Body of pancreas (tissue), 4 donors: Measurements from ENCODE around the gene PIEZO2.

ENCODE experiments used
- POLR2A ChIP-seq, 3 donors: fragments of 450-650 bp; IDR thresholded peaks; one replicate each; pipeline ENCODE4 v1.6.1; 2016; ENCODE audit warnings: antibody characterized with exemption in 3 of 3, mild to moderate bottlenecking in 2 of 3
- TF ChIP-seq, protein P1 (sequence below), 7 experiments: fragments of 450-650 bp in 4 of 7; fragments of 200-600 bp in 3 of 7; sonication (generic) in 3 of 7; IDR thresholded peaks; one replicate each; pipeline ENCODE4 v1.5.1; 2016 to 2019; ENCODE audit warnings: antibody characterized with exemption in 7 of 7

DNA sequence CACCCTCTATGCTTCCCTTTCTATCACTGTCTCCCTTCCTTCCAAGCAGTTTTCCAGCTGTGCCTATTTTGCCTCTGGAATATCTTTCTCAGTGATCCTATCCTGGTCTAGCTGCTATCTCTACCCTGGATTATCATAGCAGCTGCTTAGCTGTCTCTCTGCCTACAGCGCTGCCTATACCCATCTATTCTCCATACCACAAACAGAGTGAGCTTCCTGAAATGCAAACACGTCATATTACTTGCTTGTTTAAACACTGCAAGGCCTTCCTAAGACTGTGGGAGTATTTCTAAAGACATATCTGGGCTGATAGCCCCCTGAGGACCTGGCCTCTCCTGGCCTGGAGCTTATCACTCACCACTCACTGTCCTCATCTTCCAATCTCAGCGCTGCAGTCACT, 403.4 kb downstream of the PIEZO2 start:
- no peak for TF ChIP-seq POLR2A (IDR thresholded peaks at IDR 0.05)
- TF ChIP-seq, protein P1, sequence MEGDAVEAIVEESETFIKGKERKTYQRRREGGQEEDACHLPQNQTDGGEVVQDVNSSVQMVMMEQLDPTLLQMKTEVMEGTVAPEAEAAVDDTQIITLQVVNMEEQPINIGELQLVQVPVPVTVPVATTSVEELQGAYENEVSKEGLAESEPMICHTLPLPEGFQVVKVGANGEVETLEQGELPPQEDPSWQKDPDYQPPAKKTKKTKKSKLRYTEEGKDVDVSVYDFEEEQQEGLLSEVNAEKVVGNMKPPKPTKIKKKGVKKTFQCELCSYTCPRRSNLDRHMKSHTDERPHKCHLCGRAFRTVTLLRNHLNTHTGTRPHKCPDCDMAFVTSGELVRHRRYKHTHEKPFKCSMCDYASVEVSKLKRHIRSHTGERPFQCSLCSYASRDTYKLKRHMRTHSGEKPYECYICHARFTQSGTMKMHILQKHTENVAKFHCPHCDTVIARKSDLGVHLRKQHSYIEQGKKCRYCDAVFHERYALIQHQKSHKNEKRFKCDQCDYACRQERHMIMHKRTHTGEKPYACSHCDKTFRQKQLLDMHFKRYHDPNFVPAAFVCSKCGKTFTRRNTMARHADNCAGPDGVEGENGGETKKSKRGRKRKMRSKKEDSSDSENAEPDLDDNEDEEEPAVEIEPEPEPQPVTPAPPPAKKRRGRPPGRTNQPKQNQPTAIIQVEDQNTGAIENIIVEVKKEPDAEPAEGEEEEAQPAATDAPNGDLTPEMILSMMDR (IDR thresholded peaks at IDR 0.05), result no peak
